Urinary bladder (tissue), 4 donors: Measurements from ENCODE around the gene SLC43A3. TPM values are rescaled to one million over a fixed set of nuclear protein-coding genes. Genes with fewer than 3 reads are reported as not detected.

Experiments
- DNase-seq: peaks from one replicate; pipeline ENCODE4 v3.0.0-alpha.2; 2015; ENCODE audit errors: extremely low spot score
- H3K27ac ChIP-seq: one replicate; pipeline ENCODE4 v1.5.1; 2013; ENCODE audit warnings: low read depth, mild to moderate bottlenecking, moderate library complexity
- H3K36me3 ChIP-seq: one replicate; pipeline ENCODE4 v1.6.1; 2013; ENCODE audit warnings: mild to moderate bottlenecking, moderate library complexity; ENCODE audit not compliant: insufficient read depth
- H3K4me1 ChIP-seq: one replicate; pipeline ENCODE4 v1.6.1; 2013; ENCODE audit warnings: mild to moderate bottlenecking, moderate library complexity; ENCODE audit not compliant: insufficient read depth
- H3K4me3 ChIP-seq: one replicate; pipeline ENCODE4 v1.5.1; 2013; ENCODE audit warnings: low read depth, low read length
- WGBS: extraction: QIAGEN DNeasy Blood & Tissue Kit; methylation state at CpG from one replicate; pipeline ENCODE4 v1.1.7; 2013; 5-methylcytosine and 5-hydroxymethylcytosine counted together
- polyA plus RNA-seq: library from polyadenylated mRNA; stranded (reverse); fragments of 200-250 nt; gene quantifications from one replicate; pipeline ENCODE4 v1.2.3, GENCODE V29; 2013
- total RNA-seq: library from RNA; depleted of rRNA; stranded (reverse); fragments of >200 nt; gene quantifications from one replicate; pipeline ENCODE4 v1.2.3, GENCODE V29; 2014
- donor health status: healthy with polysubstance abuse.
- donor health status: healthy.

The SLC43A3 gene
- total and polyA plus RNA-seq, 2 donors = 27.3 to 39.7 TPM

GRCh38 chr11:57427727-57428082 lies 784 bp upstream of the SLC43A3 start:
- H3K4me1 ChIP-seq = peaks cover 2% of the 10 kb centered on the region

DNA sequence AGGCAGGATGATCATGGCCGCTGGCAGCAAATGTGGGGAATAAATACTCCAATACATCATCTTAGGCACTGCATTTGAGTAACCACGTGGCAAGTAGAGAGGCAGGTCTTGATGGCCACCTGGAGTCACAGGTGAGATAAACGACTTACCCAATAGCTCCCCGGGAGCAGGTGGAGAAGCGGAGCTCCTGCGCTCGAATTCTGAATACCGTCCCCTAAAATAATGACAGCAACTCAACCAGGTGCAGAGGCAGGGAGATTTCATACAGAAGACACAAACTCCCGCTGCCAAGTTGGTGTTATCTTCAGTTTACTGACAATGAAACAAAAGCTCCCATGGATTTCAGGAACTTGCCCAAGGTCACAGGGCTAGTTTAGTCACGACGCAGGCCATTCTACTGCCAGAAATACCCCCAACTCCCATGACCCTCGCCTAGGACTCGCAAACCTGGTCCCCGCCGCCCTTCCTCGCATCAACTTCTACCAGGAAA lies 437 bp downstream of the SLC43A3 start:
- 19% methylated on average over 16 of the region's 16 CpGs for WGBS
- Histone ChIP-seq H3K4me1 (peaks cover 2% of the 10 kb centered on the region), H3K36me3 (no peaks in the 10 kb centered on the region), H3K4me3 (peak overlapping the region; percentile 45), H3K27ac (peak overlapping the region; percentile 97)
- DNase-seq = no peak

More at GRCh38 chr11:57427727-57428082, 784 bp upstream of the SLC43A3 start:
- no peak for DNase-seq
- 37% methylated on average over 8 of the region's 8 CpGs for WGBS
- H3K36me3 ChIP-seq = no peaks in the 10 kb centered on the region
- no peak overlapping the region for H3K4me3 ChIP-seq
- H3K27ac ChIP-seq = peak overlapping the region; percentile 97

GRCh38 chr11:57425565-57426438 lies 1.1 kb downstream of the SLC43A3 start:
- Histone ChIP-seq H3K4me3 (peak overlapping the region; percentile 45), H3K27ac (peak overlapping the region; percentile 97), H3K36me3 (no peaks in the 10 kb centered on the region), H3K4me1 (peaks cover 2% of the 10 kb centered on the region)
- 33% methylated on average over 15 of the region's 15 CpGs for WGBS
- DNase-seq = no peak

DNA sequence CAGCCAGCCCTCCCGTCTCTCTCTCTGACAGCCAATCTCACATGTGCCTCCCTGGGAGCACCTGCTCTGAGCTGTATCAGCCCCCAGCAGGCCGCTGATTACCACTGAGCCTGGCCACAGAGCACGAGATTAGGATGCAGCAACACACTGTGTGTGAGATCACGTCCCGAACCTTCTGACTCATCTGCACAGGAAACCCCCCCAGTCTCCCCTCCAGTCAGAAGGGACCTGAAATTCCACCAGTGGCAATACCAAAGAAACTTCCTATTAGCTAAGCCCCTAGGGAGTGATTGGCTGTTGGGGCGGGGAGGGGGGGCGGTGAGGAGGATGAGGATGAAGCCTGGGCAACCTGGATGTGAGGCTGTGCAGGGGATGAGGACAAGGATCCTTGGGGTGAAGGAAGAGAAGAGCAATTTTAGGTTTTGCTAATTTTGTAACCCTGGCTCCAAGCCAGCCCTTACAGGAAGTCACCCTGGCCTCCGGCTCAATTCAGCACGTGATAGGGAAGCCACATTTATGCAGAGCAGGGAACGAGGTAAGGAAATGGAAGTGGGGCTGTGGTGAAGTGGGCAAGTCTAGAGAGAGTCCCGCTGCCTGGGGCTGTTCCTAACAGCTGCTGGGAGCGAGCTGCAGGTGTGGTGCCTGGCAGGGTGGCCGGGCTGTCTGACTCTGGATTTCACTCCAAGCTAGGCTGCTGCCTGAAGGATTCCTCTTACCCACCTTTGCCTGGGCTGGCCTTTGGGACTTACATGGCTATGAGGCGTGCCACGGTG lies 1.9 kb downstream of the SLC43A3 start:
- H3K4me3 ChIP-seq = no peak overlapping the region
- H3K36me3 ChIP-seq = no peaks in the 10 kb centered on the region
- peaks cover 2% of the 10 kb centered on the region for H3K4me1 ChIP-seq
- 55% methylated on average over 15 of the region's 15 CpGs for WGBS
- no peak overlapping the region for H3K27ac ChIP-seq
- no peak for DNase-seq

GRCh38 chr11:57424137-57424791 lies 2.7 kb downstream of the SLC43A3 start:
- Histone ChIP-seq H3K4me3 (no peak overlapping the region), H3K27ac (no peak overlapping the region), H3K36me3 (no peaks in the 10 kb centered on the region), H3K4me1 (peaks cover 2% of the 10 kb centered on the region)
- WGBS = 85% methylated on average over 9 of the region's 9 CpGs
- DNase-seq = no peak

GRCh38 chr11:57422669-57423068 lies 4.3 kb downstream of the SLC43A3 start:
- H3K4me1 ChIP-seq = peaks cover 2% of the 10 kb centered on the region
- DNase-seq = no peak
- H3K36me3 ChIP-seq = no peaks in the 10 kb centered on the region

DNA sequence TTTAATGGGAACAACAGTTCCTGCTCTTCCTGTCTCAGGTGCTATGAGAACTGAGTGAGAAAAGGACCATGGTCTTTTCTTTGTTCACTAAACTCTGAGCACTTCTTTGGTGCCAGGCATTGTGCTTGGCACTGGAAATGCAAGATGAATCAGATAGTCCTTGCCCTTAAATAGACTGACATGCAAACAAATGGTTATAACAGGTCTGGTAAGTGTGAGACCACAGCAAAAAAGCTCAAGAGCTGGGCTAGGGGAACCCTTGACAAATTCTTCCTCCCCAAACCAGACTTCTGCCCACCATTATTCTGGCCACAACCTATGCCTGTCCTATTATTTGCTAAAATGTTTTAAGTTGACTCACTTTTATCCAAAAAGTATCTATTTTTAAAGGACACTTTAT lies 5.1 kb downstream of the SLC43A3 start:
- no peak overlapping the region for H3K27ac ChIP-seq
- H3K36me3 ChIP-seq = no peaks in the 10 kb centered on the region
- no peak overlapping the region for H3K4me3 ChIP-seq
- H3K4me1 ChIP-seq = peaks cover 2% of the 10 kb centered on the region
- DNase-seq = no peak

More at GRCh38 chr11:57422669-57423068, 4.3 kb downstream of the SLC43A3 start:
- 84% methylated on average over 4 of the region's 4 CpGs for WGBS
- H3K4me3 ChIP-seq = no peak overlapping the region
- no peak overlapping the region for H3K27ac ChIP-seq

- Histone ChIP-seq H3K4me1 (no peaks in the 10 kb centered on the region), H3K4me3 (no peak overlapping the region), H3K27ac (no peak overlapping the region), H3K36me3 (peaks cover 2% of the 10 kb centered on the region)
- WGBS = 92% methylated on average over 4 of the region's 4 CpGs
- DNase-seq = no peak
Measured at GRCh38 chr11:57421066-57421465, 5.9 kb downstream of the SLC43A3 start.

GRCh38 chr11:57419146-57419545 lies 7.8 kb downstream of the SLC43A3 start:
- Histone ChIP-seq H3K4me3 (no peak overlapping the region), H3K4me1 (no peaks in the 10 kb centered on the region), H3K27ac (no peak overlapping the region), H3K36me3 (peaks cover 2% of the 10 kb centered on the region)
- 88% methylated on average over 3 of the region's 3 CpGs for WGBS
- DNase-seq = no peak

- Histone ChIP-seq H3K36me3 (peaks cover 2% of the 10 kb centered on the region), H3K4me1 (no peaks in the 10 kb centered on the region), H3K4me3 (no peak overlapping the region), H3K27ac (no peak overlapping the region)
- DNase-seq = no peak
Measured at GRCh38 chr11:57418131-57418530, 8.8 kb downstream of the SLC43A3 start.

GRCh38 chr11:57417056-57417455 lies 9.9 kb downstream of the SLC43A3 start:
- H3K36me3 ChIP-seq = peaks cover 2% of the 10 kb centered on the region
- no peak for DNase-seq
- H3K27ac ChIP-seq = no peak overlapping the region
- WGBS = 48% methylated on average over 4 of the region's 4 CpGs
- H3K4me1 ChIP-seq = no peaks in the 10 kb centered on the region
- H3K4me3 ChIP-seq = no peak overlapping the region

DNA sequence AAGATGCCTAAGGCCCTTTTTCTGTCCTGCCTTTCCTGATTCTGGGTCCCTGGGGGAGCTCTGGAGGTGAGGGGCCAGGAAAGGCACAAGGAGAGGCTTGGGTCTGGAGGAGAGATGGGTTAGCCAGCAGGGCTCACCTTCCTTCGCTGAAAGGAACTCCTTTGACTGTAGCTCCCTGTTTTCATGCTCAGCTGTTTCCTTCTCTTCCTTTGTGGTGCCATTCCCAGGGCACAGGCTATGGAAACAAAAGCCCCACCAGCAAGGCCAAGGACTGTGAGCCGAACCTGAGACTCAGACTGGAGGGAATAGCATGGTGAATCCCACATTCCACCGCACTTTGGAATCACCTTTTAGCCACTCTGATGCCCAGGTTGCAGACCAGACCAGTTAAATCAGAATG lies 10.5 kb downstream of the SLC43A3 start:
- Histone ChIP-seq H3K36me3 (peaks cover 2% of the 10 kb centered on the region), H3K4me1 (no peaks in the 10 kb centered on the region), H3K27ac (no peak overlapping the region), H3K4me3 (no peak overlapping the region)
- no peak for DNase-seq
- 89% methylated on average over 3 of the region's 3 CpGs for WGBS

DNA sequence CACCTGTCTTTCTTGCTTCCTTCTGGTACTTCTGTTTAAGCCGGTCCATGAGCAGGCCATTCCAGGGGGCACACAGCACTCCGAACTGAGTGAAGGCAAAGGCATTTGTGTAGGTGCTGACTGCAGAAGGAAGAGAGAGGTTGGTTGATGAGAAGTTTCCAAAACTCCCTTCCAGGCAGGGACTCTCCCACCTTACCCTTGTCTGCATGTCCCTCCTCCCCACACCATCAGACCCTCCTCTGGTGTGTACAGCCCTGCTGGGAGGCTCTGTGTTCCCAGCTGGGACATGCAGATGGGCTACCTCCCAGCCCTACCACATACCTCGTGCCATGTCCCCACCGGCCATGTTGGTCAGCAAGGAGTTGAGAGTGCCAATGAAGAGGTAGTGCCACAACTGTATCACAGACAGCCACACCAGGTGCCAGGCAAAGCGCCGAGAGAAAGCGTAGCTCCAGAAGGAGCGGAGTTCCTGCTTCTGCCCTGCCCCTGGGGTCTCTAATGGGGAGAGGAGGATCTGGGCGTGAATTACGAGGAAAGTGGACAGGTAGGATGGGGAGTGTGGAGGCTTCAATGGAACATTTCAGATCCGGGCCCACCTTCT lies 12.2 kb downstream of the SLC43A3 start:
- Histone ChIP-seq H3K36me3 (peaks cover 2% of the 10 kb centered on the region), H3K27ac (no peak overlapping the region), H3K4me1 (no peaks in the 10 kb centered on the region), H3K4me3 (no peak overlapping the region)
- WGBS = 95% methylated on average over 11 of the region's 11 CpGs
- no peak for DNase-seq
